OCI-LY7 (cell line): ENCODE data around the gene GJC3. TPM values are rescaled to one million over a fixed set of nuclear protein-coding genes. Genes with fewer than 3 reads are reported as not detected.
"Not testable (repeated sequence)": the region's sequence is repeated elsewhere in the genome, so short reads cannot be mapped to it uniquely, and the experiment has no call there.

Experiments
- BruUV-seq: library from RNA; stranded (reverse); fragments of 400-500 nt; replicated peaks from 2 replicates; lab custom pipeline; 2021; lab: Mats Ljungman, UMichigan
- CTCF ChIA-PET: fragments of 300-600 bp; sonication (Branson Sonifier 250); formaldehyde crosslinking; loops from one replicate; lab custom pipeline; 2022; ENCODE audit warnings: antibody characterized with exemption; ENCODE audit not compliant: unreplicated experiment; lab: Charles Lee
- POLR2A ChIA-PET: fragments of 300-600 bp; sonication (Branson Sonifier 250); formaldehyde crosslinking; loops from one replicate; lab custom pipeline; 2022; ENCODE audit warnings: antibody characterized with exemption; lab: Charles Lee
- DNase-seq: peaks from one replicate; pipeline ENCODE4 v3.0.0-alpha.2; 2015; ENCODE audit warnings: low spot score
- H2AFZ ChIP-seq: fragments of 200-600 bp; sonication (generic), shearing (Covaris generic); 2 replicates; pipeline ENCODE4 v1.6.1; 2014; ENCODE audit warnings: mild to moderate bottlenecking, antibody characterized with exemption, low read length, moderate library complexity
- H3K27ac ChIP-seq: fragments of 200-600 bp; sonication (generic); 2 replicates; pipeline ENCODE4 v1.5.1; 2014; ENCODE audit warnings: mixed run types, low read depth, mild to moderate bottlenecking, moderate library complexity, low read length, inconsistent platforms; ENCODE audit not compliant: poor library complexity, severe bottlenecking
- H3K36me3 ChIP-seq: fragments of 200-600 bp; sonication (generic); 2 replicates; pipeline ENCODE4 v1.6.1; 2014; ENCODE audit warnings: mild to moderate bottlenecking, antibody characterized with exemption, low read length, moderate library complexity, mixed read lengths; ENCODE audit not compliant: insufficient read depth
- H3K4me1 ChIP-seq: fragments of 200-600 bp; sonication (generic); 2 replicates; pipeline ENCODE4 v1.5.1; 2014; ENCODE audit warnings: mild to moderate bottlenecking, low read length; ENCODE audit not compliant: insufficient read depth, poor library complexity, severe bottlenecking
- H3K4me2 ChIP-seq: fragments of 200-600 bp; sonication (generic); 2 replicates; pipeline ENCODE4 v1.6.1; 2014; ENCODE audit warnings: mild to moderate bottlenecking, low read length
- H3K4me3 ChIP-seq: fragments of 200-600 bp; sonication (generic); 2 replicates; pipeline ENCODE4 v1.5.1; 2014; ENCODE audit warnings: mild to moderate bottlenecking, low read depth, low read length; ENCODE audit not compliant: poor library complexity, severe bottlenecking
- H3K79me2 ChIP-seq: fragments of 200-600 bp; sonication (generic); 2 replicates; pipeline ENCODE4 v1.6.1; 2016; ENCODE audit warnings: low read depth, mild to moderate bottlenecking, low read length, moderate library complexity, mixed read lengths; ENCODE audit not compliant: insufficient read depth
- H3K9me2 ChIP-seq: fragments of 200-600 bp; sonication (generic); 2 replicates; pipeline ENCODE4 v1.6.1; 2016; ENCODE audit warnings: mild to moderate bottlenecking, low read length, mixed read lengths; ENCODE audit not compliant: insufficient read depth
- H3K9me3 ChIP-seq: fragments of 200-600 bp; sonication (generic); 2 replicates; pipeline ENCODE4 v1.6.1; 2014; ENCODE audit warnings: mild to moderate bottlenecking, mixed run types, low read length, mixed read lengths
- H4K20me1 ChIP-seq: fragments of 200-600 bp; sonication (generic); 2 replicates; pipeline ENCODE4 v1.6.1; 2014; ENCODE audit warnings: mild to moderate bottlenecking, antibody characterized with exemption, low read length, moderate library complexity, mixed read lengths; ENCODE audit not compliant: insufficient read depth
- CTCF ChIP-seq: fragments of 200-600 bp; sonication (generic); conservative IDR thresholded peaks from 2 replicates; pipeline ENCODE4 v1.5.1; 2014; ENCODE audit warnings: mild to moderate bottlenecking, antibody characterized with exemption, low read length, moderate library complexity, mixed read lengths
- EZH2phosphoT487 ChIP-seq: fragments of 200-600 bp; sonication (generic); IDR thresholded peaks from 2 replicates; pipeline ENCODE4 v1.6.1; 2018; ENCODE audit warnings: low read depth, borderline replicate concordance, mild to moderate bottlenecking, mixed run types, antibody characterized with exemption, low read length, moderate library complexity, mixed read lengths
- intact Hi-C: fragments of 100-400 bp; cut with micrococcal nuclease; formaldehyde crosslinking; loops from one replicate; pipeline ENCODE4 v1.10.0; 2022; ENCODE audit not compliant: unreplicated experiment
- total RNA-seq, 2 experiments: library from RNA; depleted of rRNA in 1 of 2; stranded (reverse); fragments of >200 nt in 1 of 2; shearing (Covaris generic) in 1 of 2; gene quantifications; 2 replicates each; pipeline ENCODE4 v1.2.3, GENCODE V29; 2014 to 2022

GJC3 gene
- total RNA-seq, 2 experiments from 2014 or later = not detected

GRCh38 chr7:99938296-99938695, 8.9 kb upstream of the GJC3 start:
- no peaks in the 10 kb centered on the region for H3K79me2 ChIP-seq
- no peak overlapping the region for H2AFZ ChIP-seq
- no peaks in the 10 kb centered on the region for H3K9me2 ChIP-seq
- no peaks in the 10 kb centered on the region for H3K36me3 ChIP-seq
- intact Hi-C loops = no loop called here
- H4K20me1 ChIP-seq = no peaks in the 10 kb centered on the region
- no TSS peak for BruUV-seq
- CTCF ChIA-PET = no interaction called here
- no peak for TF ChIP-seq EZH2phosphoT487
- no peak for TF ChIP-seq CTCF
- H3K4me2 ChIP-seq = no peak overlapping the region
- H3K27ac ChIP-seq = no peak overlapping the region
- H3K9me3 ChIP-seq = peaks cover 19% of the 10 kb centered on the region
- POLR2A ChIA-PET = interaction anchor here (0.6 to 1.0 kb wide), 3 partner anchors 19 to 621 kb away, joined by 3 to 4 read pairs (median 3); partner anchors contain the start of gene TRIM4
- H3K4me1 ChIP-seq = no peaks in the 10 kb centered on the region
- DNase-seq = no peak
- H3K4me3 ChIP-seq = no peak overlapping the region

- DNase-seq, H3K9me2 ChIP-seq, BruUV-seq, CTCF ChIA-PET, intact Hi-C loops, H3K36me3 ChIP-seq, H3K79me2 ChIP-seq, H2AFZ ChIP-seq, H3K4me3 ChIP-seq, H3K4me2 ChIP-seq, H3K4me1 ChIP-seq, H3K27ac ChIP-seq, H4K20me1 ChIP-seq: not testable (repeated sequence)
- POLR2A ChIA-PET = interaction anchor here (1.2 kb wide), 1 partner anchor 12 kb away, joined by 3 read pairs; no protein-coding TSS in a partner anchor
- H3K9me3 ChIP-seq = peaks cover 19% of the 10 kb centered on the region
These were observed 5.6 kb upstream of the GJC3 start for GRCh38 chr7:99935009-99935408.

- H3K4me3 ChIP-seq = no peak overlapping the region
- intact Hi-C loops = no loop called here
- POLR2A ChIA-PET = no interaction called here
- no peak overlapping the region for H2AFZ ChIP-seq
- H3K4me1 ChIP-seq = no peaks in the 10 kb centered on the region
- no peak for DNase-seq
- CTCF ChIA-PET = no interaction called here
- no peaks in the 10 kb centered on the region for H3K9me2 ChIP-seq
- BruUV-seq = no TSS peak
- no peaks in the 10 kb centered on the region for H3K36me3 ChIP-seq
- H3K27ac ChIP-seq = no peak overlapping the region
- TF ChIP-seq CTCF (no peak), EZH2phosphoT487 (no peak)
- no peaks in the 10 kb centered on the region for H3K79me2 ChIP-seq
- no peak overlapping the region for H3K4me2 ChIP-seq
- no peaks in the 10 kb centered on the region for H4K20me1 ChIP-seq
- no peaks in the 10 kb centered on the region for H3K9me3 ChIP-seq
These were observed 956 bp upstream of the GJC3 start for GRCh38 chr7:99930376-99930775.
